Measurements from ENCODE around the gene FBLN5.

DNA sequence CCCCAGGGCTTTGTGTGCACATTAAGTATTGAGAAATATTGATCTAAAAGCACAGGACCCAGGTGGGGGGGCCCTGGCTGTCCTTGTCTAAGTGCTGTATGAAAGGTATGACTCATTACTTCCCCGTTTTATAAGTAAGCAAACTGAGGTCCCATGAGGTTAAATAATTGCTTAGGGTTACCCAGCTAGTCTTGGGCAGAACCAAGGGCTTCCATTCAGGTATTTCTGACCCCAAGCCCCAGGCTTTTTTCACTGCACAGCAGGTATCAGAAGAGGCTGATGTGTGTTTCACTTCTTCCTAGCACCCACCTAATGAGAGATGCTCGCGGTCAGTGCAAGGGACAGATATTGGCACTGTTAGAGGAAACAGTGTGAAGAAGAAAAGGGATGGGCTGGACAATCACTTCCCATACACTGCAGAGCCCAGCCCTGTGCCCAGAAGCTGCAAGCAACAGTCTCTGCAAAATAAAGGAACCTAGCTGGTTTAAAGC, 75.4 kb downstream of the FBLN5 start:
- TF ChIP-seq POLR2A (IDR thresholded peaks at IDR 0.05): no peak
- TF ChIP-seq, protein P1, sequence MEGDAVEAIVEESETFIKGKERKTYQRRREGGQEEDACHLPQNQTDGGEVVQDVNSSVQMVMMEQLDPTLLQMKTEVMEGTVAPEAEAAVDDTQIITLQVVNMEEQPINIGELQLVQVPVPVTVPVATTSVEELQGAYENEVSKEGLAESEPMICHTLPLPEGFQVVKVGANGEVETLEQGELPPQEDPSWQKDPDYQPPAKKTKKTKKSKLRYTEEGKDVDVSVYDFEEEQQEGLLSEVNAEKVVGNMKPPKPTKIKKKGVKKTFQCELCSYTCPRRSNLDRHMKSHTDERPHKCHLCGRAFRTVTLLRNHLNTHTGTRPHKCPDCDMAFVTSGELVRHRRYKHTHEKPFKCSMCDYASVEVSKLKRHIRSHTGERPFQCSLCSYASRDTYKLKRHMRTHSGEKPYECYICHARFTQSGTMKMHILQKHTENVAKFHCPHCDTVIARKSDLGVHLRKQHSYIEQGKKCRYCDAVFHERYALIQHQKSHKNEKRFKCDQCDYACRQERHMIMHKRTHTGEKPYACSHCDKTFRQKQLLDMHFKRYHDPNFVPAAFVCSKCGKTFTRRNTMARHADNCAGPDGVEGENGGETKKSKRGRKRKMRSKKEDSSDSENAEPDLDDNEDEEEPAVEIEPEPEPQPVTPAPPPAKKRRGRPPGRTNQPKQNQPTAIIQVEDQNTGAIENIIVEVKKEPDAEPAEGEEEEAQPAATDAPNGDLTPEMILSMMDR (IDR thresholded peaks at IDR 0.05): no peak
- TF ChIP-seq EP300 (IDR thresholded peaks at IDR 0.05): no peak
